Trophoblast cell (in vitro differentiated cells and primary cell): ENCODE results near the gene ELOVL6.

Source experiments
- DNase-seq, 2 donors: peaks; one replicate each; pipeline ENCODE4 v3.0.0-alpha.2; 2016
- H2AFZ ChIP-seq: 2 replicates; pipeline ENCODE4 v1.6.1; 2013; ENCODE audit warnings: low read length, moderate library complexity, mild to moderate bottlenecking; ENCODE audit not compliant: insufficient read depth, poor library complexity
- H2AK5ac ChIP-seq: 2 replicates; pipeline ENCODE4 v1.6.1; 2013; ENCODE audit warnings: mild to moderate bottlenecking, low read length
- H2BK120ac ChIP-seq: 2 replicates; pipeline ENCODE4 v1.6.1; 2013; ENCODE audit warnings: low read length, mild to moderate bottlenecking, moderate library complexity; ENCODE audit not compliant: insufficient read depth, poor library complexity
- H2BK12ac ChIP-seq: 2 replicates; pipeline ENCODE4 v1.6.1; 2013; ENCODE audit warnings: mild to moderate bottlenecking, low read length, moderate library complexity
- H2BK5ac ChIP-seq: 2 replicates; pipeline ENCODE4 v1.6.1; 2013; ENCODE audit warnings: low read length, low read depth, moderate library complexity, mild to moderate bottlenecking; ENCODE audit not compliant: poor library complexity
- H3K14ac ChIP-seq: 2 replicates; pipeline ENCODE4 v1.6.1; 2013; ENCODE audit warnings: mild to moderate bottlenecking, low read length
- H3K18ac ChIP-seq: 2 replicates; pipeline ENCODE4 v1.6.1; 2013; ENCODE audit warnings: mild to moderate bottlenecking, low read length
- H3K23ac ChIP-seq: 2 replicates; pipeline ENCODE4 v1.6.1; 2013; ENCODE audit warnings: low read length
- H3K27ac ChIP-seq: 2 replicates; pipeline ENCODE4 v1.5.1; 2013; ENCODE audit warnings: low read depth, mild to moderate bottlenecking, inconsistent platforms, low read length, moderate library complexity
- H3K27me3 ChIP-seq: 2 replicates; pipeline ENCODE4 v1.6.1; 2013; ENCODE audit warnings: inconsistent platforms, mild to moderate bottlenecking, low read length, moderate library complexity; ENCODE audit not compliant: insufficient read depth
- H3K36me3 ChIP-seq, 2 experiments: 1 replicate in 1 of 2; 2 replicates in 1 of 2; pipeline ENCODE4 v1.6.1; 2013; ENCODE audit warnings: low read length in 2 of 2, mild to moderate bottlenecking in 2 of 2, moderate library complexity in 1 of 2; ENCODE audit not compliant: insufficient read depth in 2 of 2, control insufficient read depth in 1 of 2
- H3K4ac ChIP-seq: 2 replicates; pipeline ENCODE4 v1.6.1; 2013; ENCODE audit warnings: low read depth, mild to moderate bottlenecking, low read length, moderate library complexity
- H3K4me1 ChIP-seq, 2 experiments: 1 replicate in 1 of 2; 2 replicates in 1 of 2; pipeline ENCODE4 v1.6.1; 2013; ENCODE audit warnings: low read length in 2 of 2, mild to moderate bottlenecking in 2 of 2, moderate library complexity in 1 of 2; ENCODE audit not compliant: insufficient read depth in 2 of 2, control insufficient read depth in 1 of 2
- H3K4me2 ChIP-seq: 2 replicates; pipeline ENCODE4 v1.6.1; 2013; ENCODE audit warnings: inconsistent platforms, mild to moderate bottlenecking, low read length, moderate library complexity
- H3K4me3 ChIP-seq: 2 replicates; pipeline ENCODE4 v1.5.1; 2013; ENCODE audit warnings: mild to moderate bottlenecking, low read depth, low read length, inconsistent platforms
- H3K79me1 ChIP-seq: one replicate; pipeline ENCODE4 v1.6.1; 2013; ENCODE audit warnings: low read length
- H3K79me2 ChIP-seq: 2 replicates; pipeline ENCODE4 v1.6.1; 2013; ENCODE audit warnings: low read length, mild to moderate bottlenecking; ENCODE audit not compliant: control insufficient read depth, insufficient read depth, poor library complexity
- H3K9ac ChIP-seq: 2 replicates; pipeline ENCODE4 v1.6.1; 2013; ENCODE audit warnings: mild to moderate bottlenecking, low read length
- H3K9me3 ChIP-seq: 2 replicates; pipeline ENCODE4 v1.6.1; 2013; ENCODE audit warnings: low read depth, mild to moderate bottlenecking, control low read depth, inconsistent platforms, low read length; ENCODE audit not compliant: insufficient read depth
- H4K12ac ChIP-seq: 2 replicates; pipeline ENCODE4 v1.6.1; 2013; ENCODE audit warnings: low read depth, mild to moderate bottlenecking, low read length, moderate library complexity
- H4K8ac ChIP-seq: 2 replicates; pipeline ENCODE4 v1.6.1; 2013; ENCODE audit warnings: low read depth, mild to moderate bottlenecking, low read length, moderate library complexity
- H4K91ac ChIP-seq: one replicate; pipeline ENCODE4 v1.6.1; 2013; ENCODE audit warnings: low read depth, mild to moderate bottlenecking, low read length, moderate library complexity
- WGBS: extraction: QIAGEN DNeasy Blood & Tissue Kit; methylation state at CpG from one replicate; pipeline ENCODE4 v1.1.7; 2013; ENCODE audit warnings: missing lambda C conversion rate; ENCODE audit not compliant: insufficient read length, insufficient coverage; ENCODE audit errors: extremely low coverage; 5-methylcytosine and 5-hydroxymethylcytosine counted together

The ELOVL6 gene

GRCh38 chr4:110207233-110207632 is 8.8 kb upstream of the ELOVL6 start:
- WGBS: no CpG with 5 or more reads among the region's 1 CpG
- H2BK12ac ChIP-seq: no peak overlapping the region
- H3K9me3 ChIP-seq: no peaks in the 10 kb centered on the region
- H3K4me1 ChIP-seq: peaks cover 0 to 2% of the 10 kb centered on the region in 2 experiments
- no peak overlapping the region for H2AFZ ChIP-seq
- no peaks in the 10 kb centered on the region for H3K27me3 ChIP-seq
- H3K36me3 ChIP-seq: no peaks in the 10 kb centered on the region
- no peak overlapping the region for H3K9ac ChIP-seq
- no peak overlapping the region for H4K8ac ChIP-seq
- no peaks in the 10 kb centered on the region for H3K79me1 ChIP-seq
- H3K23ac ChIP-seq: no peak overlapping the region
- no peaks in the 10 kb centered on the region for H3K79me2 ChIP-seq
- no peak overlapping the region for H2AK5ac ChIP-seq
- no peak overlapping the region for H3K27ac ChIP-seq
- H3K18ac ChIP-seq: no peak overlapping the region
- no peak overlapping the region for H2BK5ac ChIP-seq
- DNase-seq: no peak
- H3K4me2 ChIP-seq: no peak overlapping the region
- H4K91ac ChIP-seq: no peak overlapping the region
- H4K12ac ChIP-seq: no peak overlapping the region
- no peak overlapping the region for H3K4me3 ChIP-seq
- H3K14ac ChIP-seq: no peak overlapping the region
- H2BK120ac ChIP-seq: no peak overlapping the region
- H3K4ac ChIP-seq: no peak overlapping the region

- Histone ChIP-seq H3K14ac (no peak overlapping the region), H2AK5ac (no peak overlapping the region), H2BK5ac (no peak overlapping the region), H3K27me3 (no peaks in the 10 kb centered on the region), H3K18ac (no peak overlapping the region), H3K9ac (no peak overlapping the region), H3K9me3 (no peaks in the 10 kb centered on the region), H4K12ac (no peak overlapping the region), H3K36me3 (no peaks in the 10 kb centered on the region), H3K4me1 (peaks cover 0 to 3% of the 10 kb centered on the region in 2 experiments), H4K8ac (no peak overlapping the region), H3K79me1 (peaks cover 15% of the 10 kb centered on the region), H2BK120ac (no peak overlapping the region), H3K23ac (no peak overlapping the region), H3K4me2 (no peak overlapping the region), H2BK12ac (no peak overlapping the region), H3K79me2 (peaks cover 7% of the 10 kb centered on the region), H4K91ac (no peak overlapping the region), H2AFZ (no peak overlapping the region), H3K4me3 (no peak overlapping the region), H3K4ac (no peak overlapping the region), H3K27ac (no peak overlapping the region)
- no CpG with 5 or more reads among the region's 3 CpGs for WGBS
- DNase-seq: no peak
Measured at GRCh38 chr4:110202024-110202423, 3.6 kb upstream of the ELOVL6 start.

- H2BK120ac ChIP-seq: no peak overlapping the region
- no peak overlapping the region for H4K91ac ChIP-seq
- H4K8ac ChIP-seq: no peak overlapping the region
- H3K9me3 ChIP-seq: no peaks in the 10 kb centered on the region
- H2BK5ac ChIP-seq: no peak overlapping the region
- peaks cover 21% of the 10 kb centered on the region for H3K79me1 ChIP-seq
- peaks cover 12% of the 10 kb centered on the region for H3K79me2 ChIP-seq
- no CpG with 5 or more reads among the region's 2 CpGs for WGBS
- no peak overlapping the region for H3K9ac ChIP-seq
- no peak overlapping the region for H2AFZ ChIP-seq
- H3K4me2 ChIP-seq: no peak overlapping the region
- H3K18ac ChIP-seq: no peak overlapping the region
- H3K4me1 ChIP-seq: peaks cover 0 to 3% of the 10 kb centered on the region in 2 experiments
- H3K23ac ChIP-seq: no peak overlapping the region
- no peaks in the 10 kb centered on the region for H3K36me3 ChIP-seq
- H3K4me3 ChIP-seq: no peak overlapping the region
- H4K12ac ChIP-seq: no peak overlapping the region
- no peak for DNase-seq
- H2BK12ac ChIP-seq: no peak overlapping the region
- no peak overlapping the region for H2AK5ac ChIP-seq
- H3K27ac ChIP-seq: no peak overlapping the region
- H3K4ac ChIP-seq: no peak overlapping the region
- no peaks in the 10 kb centered on the region for H3K27me3 ChIP-seq
- no peak overlapping the region for H3K14ac ChIP-seq
Measured at GRCh38 chr4:110201502-110201901, 3.1 kb upstream of the ELOVL6 start.

GRCh38 chr4:110200689-110201088 is 2.3 kb upstream of the ELOVL6 start:
- Histone ChIP-seq H3K23ac (no peak overlapping the region), H3K79me2 (peaks cover 14% of the 10 kb centered on the region), H3K14ac (no peak overlapping the region), H3K18ac (no peak overlapping the region), H3K79me1 (peaks cover 28% of the 10 kb centered on the region), H2AFZ (no peak overlapping the region), H3K27me3 (no peaks in the 10 kb centered on the region), H3K4me2 (no peak overlapping the region), H4K12ac (no peak overlapping the region), H3K4me3 (no peak overlapping the region), H3K36me3 (no peaks in the 10 kb centered on the region), H2AK5ac (no peak overlapping the region), H3K4me1 (peaks cover 0 to 5% of the 10 kb centered on the region in 2 experiments), H2BK120ac (no peak overlapping the region), H4K91ac (no peak overlapping the region), H3K9me3 (no peaks in the 10 kb centered on the region), H3K9ac (no peak overlapping the region), H2BK5ac (no peak overlapping the region), H3K27ac (no peak overlapping the region), H4K8ac (no peak overlapping the region), H2BK12ac (no peak overlapping the region), H3K4ac (no peak overlapping the region)
- WGBS: no CpG with 5 or more reads among the region's 2 CpGs
- DNase-seq: no peak
